ENCODE results near the gene SNAP29.
"Not testable (repeated sequence)": the region's sequence is repeated elsewhere in the genome, so short reads cannot be mapped to it uniquely, and the experiment has no call there.

The SNAP29 gene

DNA sequence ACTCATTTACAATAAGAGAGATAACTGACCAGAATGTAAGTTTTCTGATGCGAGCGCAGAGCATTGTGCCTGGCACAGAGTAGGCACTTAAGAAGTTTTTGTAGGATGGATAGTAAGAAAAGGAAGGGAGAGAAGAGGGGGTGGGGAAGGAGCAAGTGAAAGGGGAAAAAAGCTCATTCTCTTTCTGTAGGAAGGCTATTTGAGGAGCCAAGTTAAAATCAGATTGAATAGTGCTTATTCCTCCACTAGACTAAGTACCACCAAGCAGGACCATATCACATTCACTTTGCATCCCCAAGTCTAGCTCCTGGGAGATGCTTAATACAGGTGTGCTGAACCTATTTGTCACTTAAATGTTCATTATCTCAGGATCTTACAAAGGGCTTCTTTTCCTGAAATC lies 44.3 kb downstream of the SNAP29 start:
- no peak for DNase-seq

DNA sequence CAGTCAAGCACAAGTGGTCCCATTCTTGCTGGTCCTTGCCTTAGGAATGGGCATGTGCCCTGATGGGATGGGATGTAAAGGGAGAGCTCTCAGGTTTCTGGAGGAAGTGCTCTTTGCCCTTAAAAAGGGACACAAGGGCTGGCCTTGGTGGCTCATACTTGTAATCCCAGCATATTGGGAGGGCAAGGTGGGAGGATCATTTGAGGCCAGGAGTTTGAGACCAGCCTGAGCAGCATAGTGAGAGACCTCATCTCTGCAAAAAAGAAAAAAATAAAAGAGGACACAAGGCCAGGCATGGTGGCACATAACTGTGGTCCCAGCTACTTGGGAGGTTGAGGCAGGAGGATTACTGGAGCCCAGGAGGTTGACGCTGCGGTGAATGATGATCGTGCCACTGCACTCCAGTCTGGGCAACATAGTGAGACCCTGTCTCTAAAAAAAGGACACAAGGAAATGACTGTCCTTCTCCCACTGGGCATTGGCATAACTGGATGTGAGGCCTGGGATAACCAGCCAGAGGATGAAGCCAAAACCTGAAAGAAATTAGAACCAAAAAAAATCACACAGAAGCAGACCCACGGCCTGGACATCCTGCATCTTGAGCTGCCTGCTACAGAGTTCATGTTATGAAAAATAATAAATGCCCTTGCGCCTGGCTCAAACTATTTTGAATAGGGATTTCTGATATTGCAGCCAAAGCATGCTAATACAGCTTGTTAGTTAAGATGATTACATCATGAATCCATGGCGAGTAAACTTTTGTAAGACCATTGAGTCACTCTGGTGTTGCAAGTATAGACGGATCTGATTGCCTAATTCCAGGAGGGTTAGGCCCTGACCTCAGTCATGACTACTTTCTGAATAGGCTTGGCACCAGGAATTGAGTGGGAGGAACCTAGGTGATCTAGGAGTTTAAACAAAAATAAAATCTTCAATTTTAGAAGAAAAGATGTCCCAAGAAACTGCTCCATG lies 45.5 kb downstream of the SNAP29 start:
- DNase-seq = no peak

DNA sequence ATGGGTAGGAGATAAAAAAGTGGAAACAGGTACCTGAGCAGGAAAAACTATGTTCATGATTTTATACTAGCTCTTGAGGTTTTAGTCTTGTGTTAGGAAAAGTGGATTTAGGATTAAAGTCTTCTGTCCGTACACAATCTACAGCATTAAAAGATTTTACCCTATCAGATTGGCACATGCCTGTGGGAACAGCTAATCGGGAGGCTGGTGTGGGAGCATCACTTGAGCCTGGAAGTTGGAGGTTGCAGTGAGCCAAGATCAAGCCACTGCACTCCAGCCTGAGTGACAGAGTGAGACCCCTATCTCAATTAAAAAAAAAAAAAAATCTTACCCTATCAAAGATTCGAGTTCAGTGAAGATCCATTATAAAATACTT lies 46.2 kb downstream of the SNAP29 start:
- DNase-seq = no peak

DNA sequence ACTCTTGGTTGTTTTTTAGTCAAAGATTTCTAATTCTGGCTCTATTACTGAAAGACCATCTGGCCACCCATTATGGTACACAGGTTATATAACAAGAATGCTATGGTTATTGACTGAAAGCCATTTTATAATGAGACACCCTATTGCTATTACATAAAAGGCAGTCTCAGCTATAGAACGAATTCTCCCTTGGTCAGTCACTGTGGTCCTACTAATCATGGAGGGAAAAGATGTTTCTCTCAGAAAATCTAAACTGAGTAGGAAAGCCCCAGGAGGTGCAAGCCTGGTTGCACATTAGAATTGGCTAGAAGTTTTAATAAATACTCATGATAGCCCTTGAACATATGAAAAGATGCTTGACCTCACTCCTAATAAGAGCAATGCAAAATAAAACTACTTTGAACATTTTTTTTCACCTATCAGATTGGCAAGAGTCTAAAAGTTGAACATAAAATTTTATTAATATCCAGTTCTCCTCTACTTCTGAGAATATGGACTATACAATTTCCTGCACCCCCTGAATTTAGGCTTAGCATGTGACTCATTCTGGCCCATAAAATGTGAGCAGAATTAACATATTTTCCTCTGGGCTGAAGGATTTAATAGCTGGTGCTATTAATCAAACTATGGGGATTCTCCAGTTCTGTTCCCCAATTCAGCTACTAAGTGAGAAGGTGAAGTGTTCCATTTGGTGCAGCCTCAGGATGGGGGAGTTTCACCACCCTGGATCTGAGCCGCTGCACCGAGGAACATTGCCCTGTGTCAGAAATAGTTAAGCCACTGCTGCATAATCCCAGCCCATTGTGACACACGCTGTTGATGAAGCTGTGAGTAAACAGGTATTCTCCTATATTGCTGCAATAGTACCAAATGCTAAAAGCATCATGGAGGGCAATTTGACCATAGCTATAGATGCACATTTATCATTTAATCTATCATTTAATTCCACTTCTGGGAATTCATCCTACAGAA lies 46.9 kb downstream of the SNAP29 start:
- no peak for DNase-seq

DNA sequence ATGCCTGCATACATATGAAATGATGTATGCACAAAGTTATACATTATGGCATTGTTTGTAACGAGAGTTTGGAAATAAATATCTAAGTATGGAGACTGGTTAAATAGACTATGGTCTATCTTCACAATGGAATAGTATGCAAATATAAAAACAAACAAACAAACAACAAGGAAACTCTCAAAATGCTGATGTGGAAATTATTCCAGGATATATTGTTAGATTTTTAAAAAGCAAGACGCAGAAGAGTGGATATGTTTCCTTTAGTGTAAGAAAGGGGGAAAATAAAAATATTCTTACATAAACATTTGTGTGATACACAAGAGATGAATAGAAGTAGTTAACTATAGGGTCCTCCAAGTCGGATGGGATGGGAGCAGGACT lies 47.6 kb downstream of the SNAP29 start:
- DNase-seq = no peak

DNA sequence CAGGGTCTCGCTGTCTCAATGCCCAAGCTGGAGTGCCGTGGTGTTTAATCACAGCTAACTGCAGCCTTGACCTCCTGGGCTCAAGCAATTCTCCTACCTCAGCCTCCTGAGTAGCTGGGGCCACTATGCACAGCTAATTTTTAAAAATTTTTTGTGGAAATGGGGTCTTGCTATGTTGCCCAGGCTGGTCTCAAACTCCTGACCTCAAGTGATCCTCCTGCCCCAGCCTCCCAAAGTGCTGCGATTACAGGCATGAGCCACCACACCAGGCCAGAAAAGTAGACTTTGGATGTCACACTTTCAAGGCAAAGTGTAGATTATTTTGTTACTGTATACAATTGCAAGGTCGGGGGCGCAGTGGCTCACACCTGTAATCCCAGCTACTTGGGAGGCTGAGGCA lies 49.9 kb downstream of the SNAP29 start:
- DNase-seq = not testable (repeated sequence)

DNA sequence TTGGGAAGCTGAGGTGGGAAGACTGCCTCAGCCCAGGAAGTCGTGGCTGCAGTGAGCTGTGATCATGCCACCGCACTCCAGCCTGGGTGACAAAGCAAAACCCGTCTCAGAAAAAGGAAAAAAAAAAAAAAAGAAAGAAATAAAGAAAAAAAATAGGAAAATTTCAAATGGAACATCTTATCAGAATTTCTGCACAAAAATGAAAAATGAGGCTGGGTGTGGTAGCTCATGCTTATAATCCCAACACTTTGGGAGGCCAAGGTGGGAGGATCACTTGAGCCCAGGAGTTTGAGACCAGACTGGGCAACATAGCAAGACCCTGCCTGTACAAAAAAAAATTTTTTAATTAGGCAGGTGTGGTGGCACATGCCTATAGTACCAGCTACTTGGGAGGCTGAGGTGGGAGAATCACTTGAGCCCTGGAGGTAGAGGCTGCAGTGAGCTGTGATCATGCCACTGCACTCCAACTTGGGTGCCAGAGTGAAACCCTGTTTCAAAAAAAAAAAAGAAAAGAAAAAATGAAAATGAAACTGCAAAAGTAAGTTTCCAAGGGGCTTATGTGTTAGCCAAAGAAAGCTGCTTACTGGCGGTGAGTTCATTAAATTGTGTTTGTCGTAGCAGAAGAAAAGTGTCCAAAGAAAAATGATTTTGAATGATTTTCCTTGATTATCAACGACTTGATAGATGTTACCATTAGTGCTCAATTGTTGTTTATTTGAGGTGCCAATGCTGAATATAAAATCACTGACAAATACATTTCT lies 50.9 kb downstream of the SNAP29 start:
- no peak for DNase-seq

DNA sequence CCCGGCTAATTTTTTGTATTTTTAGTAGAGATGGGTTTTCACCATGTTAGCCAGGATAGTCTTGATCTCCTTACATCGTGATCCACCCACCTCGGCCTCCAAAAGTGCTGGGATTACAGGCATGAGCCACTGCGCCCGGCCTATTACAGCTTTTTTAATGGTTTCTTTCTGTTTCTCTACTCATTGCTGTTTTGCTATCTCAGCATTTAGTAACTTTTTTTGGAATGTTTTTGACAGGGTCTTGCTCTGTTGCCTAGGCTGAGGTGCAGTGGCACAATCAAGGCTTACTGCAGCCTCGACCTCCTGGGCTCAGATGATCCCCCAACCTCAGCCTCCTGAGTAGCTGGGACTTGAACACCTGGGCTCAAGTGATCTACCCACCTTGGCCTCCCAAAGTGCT lies 53.7 kb downstream of the SNAP29 start:
- no peak for DNase-seq

DNA sequence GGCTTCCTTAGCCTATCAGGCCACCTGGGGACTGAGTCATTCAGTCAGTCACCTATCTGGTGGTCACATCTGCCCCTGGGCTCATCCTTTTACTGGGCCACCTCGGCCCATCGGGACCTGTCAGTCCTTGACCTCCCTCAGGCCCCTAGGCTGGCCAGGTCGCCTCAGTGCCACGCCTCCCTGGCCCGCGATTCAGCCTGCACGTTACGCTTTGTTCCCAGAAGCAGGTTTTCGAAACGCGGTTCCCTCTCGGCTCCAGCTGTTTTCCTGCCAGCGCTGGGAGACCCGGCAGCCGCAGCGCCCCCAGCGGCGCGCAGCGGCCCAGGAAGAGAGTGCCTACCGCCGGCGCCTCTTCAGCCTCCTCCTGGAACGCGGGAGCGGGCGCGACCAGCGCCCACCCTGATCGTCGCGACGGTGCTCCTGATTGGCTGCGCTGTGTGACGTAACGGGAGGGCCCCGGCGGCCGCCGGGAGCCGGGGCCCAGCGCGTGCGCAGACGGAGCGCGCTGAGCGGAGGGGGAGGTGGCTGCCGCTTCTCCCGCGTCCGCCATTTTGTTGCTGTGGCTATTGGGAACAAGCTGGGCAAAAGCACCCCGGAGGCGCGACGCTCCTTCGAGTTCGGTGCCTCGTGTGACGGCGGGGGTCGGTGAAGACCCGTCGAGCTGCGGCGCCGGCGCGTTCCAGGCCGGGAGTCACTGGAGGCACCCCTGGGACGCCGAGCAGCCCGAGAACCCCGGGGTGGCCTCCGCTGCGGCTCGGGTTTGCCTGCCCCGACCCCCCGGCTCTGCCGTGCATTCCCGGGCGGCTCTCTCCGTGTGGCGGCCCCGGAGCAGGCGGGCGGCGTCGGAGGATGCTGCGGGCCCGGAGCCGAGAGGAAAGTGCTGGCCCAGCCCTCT lies 58.4 kb downstream of the SNAP29 start, which contains the start of gene CRKL:
Gene CRKL (plus strand): TSS at position 492 of the 895 bp plus-strand sequence. CDS start 528 bp downstream, outside the sequence.
- DNase-seq = peak; percentile 97

DNA sequence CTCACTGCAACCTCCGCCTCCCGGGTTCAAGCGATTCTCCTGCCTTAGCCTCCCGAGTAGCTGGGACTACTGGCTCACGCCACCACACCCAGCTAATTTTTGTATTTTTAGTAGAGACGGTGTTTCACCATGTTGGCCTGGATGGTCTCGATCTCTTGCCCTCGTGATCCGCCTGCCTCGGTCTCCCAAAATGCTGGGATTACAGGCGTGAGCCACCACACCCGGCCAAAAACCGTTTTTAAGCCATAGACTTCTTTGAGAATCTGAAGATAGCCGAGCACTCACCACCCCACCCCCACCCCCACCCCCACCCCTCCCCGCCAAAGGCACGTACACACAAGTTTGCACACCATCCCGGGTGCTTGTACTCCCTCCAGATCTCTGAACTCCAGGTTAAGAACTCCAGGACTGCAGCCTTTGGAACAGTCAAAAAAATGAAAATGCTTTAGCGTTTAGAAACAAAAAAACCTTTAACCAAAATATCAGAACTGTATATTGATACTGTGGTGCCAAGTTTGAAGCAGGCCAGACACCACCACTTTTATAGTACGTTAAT lies 59.9 kb downstream of the SNAP29 start:
- peak; percentile 10 for DNase-seq

DNA sequence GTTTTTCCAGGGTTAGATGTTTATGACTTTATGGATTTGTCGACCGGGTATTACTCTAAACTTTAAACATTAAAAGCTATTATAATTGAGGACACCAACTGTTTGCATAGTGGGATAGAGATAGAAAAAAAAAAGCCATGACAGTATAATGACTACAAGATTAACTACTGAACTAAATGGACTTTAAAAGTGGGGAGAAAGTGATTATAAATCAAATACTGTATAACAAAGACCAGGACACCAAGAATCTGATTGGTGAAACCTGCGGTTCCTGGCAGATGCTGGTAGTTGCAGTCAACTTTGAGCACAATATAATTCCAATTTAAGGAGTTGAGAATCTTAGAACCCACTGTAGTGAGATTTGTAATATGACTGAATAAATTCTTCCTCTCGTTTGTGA lies 60.9 kb downstream of the SNAP29 start:
- DNase-seq = no peak

DNA sequence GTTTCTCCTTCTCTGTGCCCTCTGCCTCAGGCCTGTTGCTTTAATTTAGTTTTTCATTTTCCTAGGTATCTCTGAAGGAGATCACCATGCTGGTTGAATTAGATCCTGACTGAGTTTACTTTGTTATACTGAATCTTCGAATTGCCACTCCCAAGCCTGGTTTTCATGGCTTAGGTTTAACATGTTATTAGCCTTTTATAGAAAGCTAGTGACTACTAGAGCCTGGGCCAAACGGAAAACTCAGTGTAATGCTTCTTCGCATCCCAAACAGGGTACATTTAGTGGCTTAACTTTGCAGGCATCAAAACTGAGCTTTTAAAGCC lies 62.0 kb downstream of the SNAP29 start:
- DNase-seq = no peak

DNA sequence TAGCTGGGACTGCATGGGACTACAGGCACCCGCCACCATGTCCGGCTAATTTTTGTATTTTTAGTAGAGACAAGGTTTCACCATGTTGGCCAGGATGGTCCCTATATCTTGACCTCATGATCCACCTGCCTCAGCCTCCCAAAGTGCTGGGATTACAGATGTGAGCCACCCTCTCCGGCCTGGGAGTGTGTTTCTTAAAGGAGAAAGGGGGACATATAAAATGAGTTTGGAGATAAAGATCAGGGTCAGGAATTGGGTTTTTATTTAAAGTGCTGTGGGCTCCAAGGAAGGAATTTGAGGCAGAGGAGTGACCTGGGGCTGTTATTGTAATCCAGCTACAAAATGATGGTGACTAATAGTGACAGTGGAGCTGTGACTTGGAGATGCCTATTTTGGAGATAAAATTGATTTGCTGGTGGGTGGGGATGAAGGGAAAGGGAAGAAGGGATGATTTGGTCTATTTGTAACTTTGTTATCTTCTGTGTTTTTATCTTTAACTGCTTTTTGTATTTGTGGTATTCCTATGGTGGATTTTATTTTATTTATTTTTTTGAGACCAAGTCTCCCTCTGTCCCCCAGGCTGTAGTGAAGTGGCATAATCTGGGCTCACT lies 63.4 kb downstream of the SNAP29 start:
- DNase-seq = no peak

DNA sequence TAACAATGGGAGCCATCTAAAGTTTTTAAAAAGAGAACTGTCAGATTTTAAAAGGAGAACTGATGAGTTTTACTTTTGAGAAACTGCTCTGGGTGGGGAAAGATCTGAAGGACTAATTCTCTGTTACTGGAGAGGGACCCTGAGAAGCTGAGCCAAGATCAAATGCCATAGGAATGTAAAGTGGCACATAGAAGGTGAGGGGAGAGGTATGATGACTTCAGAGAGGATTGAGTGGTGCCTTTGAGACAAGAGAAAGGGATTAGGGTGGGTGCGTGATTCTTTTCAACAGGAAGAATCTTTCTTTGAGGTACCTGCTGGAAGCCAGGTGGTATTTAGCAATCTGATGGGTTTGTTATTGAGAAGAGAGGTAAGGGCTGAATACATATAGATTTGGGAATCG lies 67.4 kb downstream of the SNAP29 start:
- DNase-seq = no peak

DNA sequence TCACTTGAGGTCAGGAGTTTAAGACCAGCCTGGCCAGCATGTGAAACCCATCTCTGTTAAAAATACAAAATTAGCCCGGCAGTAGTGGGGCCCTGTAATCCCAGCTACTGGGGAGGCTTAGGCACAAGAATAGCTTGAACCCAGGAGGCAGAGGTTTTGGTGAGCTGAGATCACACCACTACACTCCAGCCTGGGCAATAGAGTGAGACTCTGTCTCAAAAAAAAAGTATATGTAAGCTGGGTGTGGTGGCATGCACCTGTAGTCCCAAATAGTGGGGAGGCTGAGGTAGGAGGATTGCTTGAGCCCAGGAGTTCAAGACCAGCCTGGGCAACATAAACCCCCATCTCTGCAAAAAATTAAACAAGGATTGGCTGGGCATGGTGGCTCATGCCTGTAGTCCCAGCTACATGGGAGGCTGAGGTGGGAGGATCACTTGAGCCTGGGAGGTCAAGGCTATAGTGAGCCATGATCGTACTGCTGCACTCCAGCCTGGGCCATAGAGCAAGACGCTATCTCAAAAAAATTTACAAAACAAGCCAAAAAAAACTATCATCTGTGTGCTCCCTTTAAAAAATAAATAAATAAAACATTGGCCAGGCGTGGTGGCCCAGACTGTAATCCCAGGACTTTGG lies 69.2 kb downstream of the SNAP29 start:
- no peak for DNase-seq

DNA sequence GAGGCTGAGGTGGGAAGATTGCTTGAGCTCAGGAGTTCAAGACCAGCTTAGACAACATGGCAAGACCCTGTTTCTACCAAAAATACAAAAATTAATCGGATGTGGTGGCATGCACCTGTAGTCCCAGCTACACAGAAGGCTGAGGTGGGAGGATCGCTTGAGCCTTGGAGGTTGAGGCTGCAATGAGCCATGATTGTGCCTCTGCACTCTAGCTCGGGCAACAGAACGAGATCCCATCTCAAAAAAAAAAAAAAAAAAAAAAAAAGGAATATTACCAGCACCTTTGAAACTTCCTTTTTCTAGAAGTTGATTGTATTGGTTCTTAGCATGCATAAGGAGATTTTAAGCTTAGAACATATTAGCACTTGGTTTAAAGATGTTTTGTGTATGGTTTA lies 69.8 kb downstream of the SNAP29 start:
- DNase-seq = no peak

DNA sequence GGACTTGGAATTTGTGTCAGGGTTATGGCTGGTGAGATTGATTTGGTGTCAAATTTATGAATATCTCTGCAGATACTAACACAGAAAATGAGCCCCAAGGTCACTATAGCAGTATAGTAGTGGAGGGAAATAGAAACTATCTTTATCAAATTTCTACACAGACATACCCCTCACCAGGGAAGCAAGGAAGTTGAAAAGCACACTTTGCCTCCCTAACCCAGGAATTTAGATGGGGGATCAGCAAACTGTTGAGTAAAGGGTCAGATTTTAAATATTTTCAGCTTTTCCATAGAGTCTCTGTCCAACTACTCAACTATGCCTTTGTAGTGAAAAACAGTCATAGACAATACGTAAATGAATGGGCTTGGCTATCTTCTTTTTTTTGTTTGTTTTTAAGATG lies 71.2 kb downstream of the SNAP29 start:
- no peak for DNase-seq

DNA sequence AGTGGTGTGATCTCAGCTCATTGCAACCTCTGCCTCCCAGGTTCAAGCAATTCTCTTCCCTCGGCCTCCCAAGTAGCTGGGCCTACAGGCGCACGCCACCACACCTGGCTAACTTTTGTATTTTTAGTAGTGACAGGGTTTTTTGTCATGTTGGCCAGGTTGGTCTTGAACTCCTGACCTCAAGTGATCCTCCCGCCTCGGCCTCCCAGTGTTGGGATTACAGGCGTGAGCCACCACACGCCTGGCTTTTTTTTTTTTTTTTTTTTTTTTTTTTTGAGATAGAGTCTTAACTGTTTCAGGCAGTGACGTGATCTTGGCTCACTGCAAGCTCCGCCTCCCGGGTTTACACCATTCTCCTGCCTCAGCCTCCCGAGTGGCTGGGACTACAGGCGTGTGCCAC lies 71.6 kb downstream of the SNAP29 start:
- DNase-seq = not testable (repeated sequence)

DNA sequence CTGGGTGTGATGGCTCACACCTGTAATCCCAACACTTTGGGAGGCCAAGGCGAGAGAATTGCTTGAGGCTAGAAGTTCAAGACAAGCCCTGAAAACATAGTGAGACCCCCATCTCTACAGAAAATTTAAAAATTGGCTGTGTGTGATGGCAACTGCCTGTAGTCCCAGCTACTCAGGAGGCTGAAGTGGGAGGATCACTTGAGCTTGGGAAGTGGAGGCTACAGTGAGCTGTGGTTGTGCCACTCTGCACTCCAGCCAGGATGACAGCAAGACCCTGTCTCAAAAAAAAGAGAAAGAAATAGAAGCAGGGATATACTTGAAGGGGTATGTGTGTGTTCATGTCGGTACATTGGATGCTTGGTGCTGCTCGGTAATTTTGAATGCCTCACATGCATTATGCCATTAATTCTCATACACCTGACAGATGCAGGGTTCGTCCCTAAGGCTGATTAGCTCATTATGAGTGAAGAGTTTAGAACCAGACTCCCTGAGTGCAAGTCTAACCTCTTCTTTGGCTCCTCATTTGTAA lies 72.4 kb downstream of the SNAP29 start:
- DNase-seq = no peak

DNA sequence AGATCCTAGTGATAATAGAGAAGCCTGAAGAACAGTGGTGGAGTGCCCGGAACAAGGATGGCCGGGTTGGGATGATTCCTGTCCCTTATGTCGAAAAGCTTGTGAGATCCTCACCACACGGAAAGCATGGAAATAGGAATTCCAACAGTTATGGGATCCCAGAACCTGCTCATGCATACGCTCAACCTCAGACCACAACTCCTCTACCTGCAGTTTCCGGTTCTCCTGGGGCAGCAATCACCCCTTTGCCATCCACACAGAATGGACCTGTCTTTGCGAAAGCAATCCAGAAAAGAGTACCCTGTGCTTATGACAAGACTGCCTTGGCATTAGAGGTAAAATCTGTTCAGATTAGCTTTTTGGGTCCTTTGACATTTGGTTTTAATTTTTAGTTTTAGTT lies 75.1 kb downstream of the SNAP29 start:
- DNase-seq = no peak

All from CD4-positive, alpha-beta T cell treated with Interleukin-6 for 4 hours (primary cell).